Measurements from ENCODE around the gene ANKRD28.
"Not testable (repeated sequence)": the region's sequence is repeated elsewhere in the genome, so short reads cannot be mapped to it uniquely, and the experiment has no call there.

Gene ANKRD28

DNA sequence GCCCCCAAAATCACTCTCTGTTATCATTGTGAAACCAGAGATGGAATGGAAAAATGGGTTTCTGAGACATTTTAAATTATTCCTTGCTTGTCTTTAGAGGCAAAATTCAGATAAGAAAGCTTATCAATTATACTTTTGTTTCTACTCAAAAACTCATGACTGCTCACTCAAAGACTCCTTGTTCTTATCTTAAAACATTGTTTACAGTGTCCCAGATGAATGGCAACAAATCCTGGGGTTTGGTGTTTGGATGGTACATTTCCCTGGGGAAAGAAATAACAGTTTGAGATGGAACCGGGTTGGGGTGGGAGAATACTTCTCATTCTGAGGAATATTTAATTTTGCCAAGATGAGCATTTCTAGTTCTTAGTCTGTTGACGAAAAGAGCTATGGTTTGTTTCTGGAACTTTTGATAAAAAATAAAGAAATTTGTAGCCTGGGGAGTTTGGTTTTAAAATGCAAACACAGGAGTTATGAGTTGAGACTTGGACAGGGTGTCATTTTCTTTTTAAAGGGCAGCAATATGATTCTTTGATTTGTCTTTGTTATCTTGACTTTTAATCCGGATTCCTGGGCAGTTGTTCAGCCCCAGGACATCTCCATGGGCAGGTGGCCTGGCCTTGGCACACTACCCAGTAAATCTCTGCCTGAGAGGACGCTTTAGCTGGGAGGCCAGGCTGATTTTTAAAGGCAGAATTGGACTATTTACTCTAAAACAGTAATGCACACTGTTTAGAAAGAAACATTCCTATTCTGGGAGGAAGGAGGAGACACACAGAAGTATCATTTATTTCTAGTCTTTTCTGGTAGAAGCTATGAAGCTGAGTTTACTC, 163.8 kb downstream of the ANKRD28 start:
- no peak for DNase-seq

DNA sequence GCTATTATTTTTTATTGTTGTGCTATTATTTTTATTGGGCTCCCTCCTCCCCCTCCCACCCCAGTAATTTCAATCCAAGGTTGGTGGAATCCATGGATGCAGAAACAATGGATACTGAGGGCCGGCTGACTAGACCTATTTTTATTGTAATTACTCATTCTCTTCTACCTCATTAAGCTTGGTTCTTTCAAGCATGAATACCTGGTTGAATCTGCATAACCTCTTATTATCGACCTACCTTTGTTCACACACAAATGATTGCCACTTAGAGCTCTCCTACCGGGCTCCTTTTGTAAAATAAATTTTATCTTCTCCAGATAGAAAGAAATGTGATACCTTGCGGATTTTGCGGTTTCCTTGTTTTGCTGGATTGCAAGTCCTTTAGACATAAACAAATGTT, 164.6 kb downstream of the ANKRD28 start:
- DNase-seq = no peak

GRCh38 chr3:15632212-15632580, 165.6 kb downstream of the ANKRD28 start:
- no peak for DNase-seq

GRCh38 chr3:15631426-15632211, 166.2 kb downstream of the ANKRD28 start:
- no peak for DNase-seq

GRCh38 chr3:15630646-15631350, 167.0 kb downstream of the ANKRD28 start:
- DNase-seq = peak in 1 of 5 experiments; percentile 62

DNA sequence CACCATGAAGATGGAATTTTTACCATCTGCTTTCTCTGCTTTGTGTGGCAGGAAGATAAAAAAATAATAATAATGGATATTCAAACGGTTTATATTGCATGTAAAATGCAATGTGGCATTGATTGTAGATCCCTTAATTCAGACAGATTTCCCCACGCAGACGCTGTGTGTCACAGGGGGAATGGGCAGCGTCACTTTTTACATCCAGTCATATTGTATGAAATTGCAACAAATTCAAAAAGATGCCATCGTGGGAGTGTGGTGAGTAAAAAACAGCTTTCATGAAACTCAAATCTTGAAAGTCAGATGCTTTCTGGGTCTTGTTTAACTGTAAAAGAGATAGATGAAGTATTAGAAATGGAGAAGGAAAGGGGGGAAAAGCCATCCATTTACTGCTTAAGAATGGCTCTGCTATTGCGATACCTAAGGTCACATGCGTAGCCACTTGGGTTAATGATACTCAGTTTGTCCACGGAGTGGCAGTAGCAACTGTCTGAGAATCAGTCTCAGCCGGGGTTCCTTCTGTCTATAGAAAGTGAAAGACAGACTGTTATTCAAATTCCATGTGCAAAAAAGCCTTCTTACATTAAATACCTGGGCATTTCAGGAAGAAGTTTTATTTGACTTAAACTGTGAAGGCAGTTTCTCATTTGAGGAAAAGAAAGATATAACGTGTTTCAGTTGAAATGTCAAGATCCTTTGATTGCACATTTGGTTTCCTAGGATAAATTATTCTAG, 167.8 kb downstream of the ANKRD28 start:
- peak in 4 of 5 experiments; percentile 24 to 90 (median 46) for DNase-seq

GRCh38 chr3:15628967-15629366, 168.8 kb downstream of the ANKRD28 start:
- DNase-seq = no peak

DNA sequence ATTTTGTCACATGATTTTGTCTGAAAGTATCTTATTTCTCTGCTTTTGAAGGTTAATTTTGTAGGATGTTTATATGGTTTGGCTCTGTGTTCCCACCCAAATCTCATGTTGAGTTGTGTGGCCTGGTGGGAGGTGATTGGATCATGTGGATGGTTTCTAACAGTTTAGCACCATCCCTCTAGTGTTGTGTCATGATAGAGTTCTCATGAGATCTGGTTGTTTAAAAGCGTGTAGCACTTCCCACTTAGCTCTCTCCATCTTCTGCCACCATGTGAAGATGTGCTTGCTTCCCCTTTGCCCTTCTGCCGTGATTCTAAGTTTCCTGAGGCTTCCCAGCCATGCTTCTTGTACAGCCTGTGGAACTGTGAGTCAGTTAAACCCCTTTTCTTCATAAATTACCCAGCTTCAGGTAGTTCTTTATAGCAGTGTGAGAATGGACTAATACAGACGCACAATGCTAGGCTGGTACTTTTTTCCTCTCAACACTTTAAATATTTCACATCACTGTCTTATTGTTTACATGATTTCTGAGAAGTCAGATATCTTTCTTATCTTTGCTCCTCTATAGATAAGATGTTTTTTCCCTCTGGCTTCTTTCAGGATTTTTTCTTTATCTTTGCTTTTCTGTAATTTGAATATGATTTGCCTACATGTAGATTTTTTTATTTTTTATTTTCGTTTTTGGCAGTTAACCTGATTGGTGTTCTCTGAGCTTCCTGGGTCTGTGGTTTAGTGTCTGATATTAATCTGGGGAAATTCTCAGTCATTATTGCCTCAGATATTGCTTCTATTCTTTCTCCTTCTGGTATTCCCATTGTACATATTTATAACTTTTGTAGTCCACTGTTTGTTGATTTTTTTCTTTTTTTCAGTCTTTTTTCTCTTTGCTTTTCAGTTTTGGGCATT, 174.0 kb downstream of the ANKRD28 start:
- DNase-seq = peak in 2 of 5 experiments; percentile 39 to 68

DNA sequence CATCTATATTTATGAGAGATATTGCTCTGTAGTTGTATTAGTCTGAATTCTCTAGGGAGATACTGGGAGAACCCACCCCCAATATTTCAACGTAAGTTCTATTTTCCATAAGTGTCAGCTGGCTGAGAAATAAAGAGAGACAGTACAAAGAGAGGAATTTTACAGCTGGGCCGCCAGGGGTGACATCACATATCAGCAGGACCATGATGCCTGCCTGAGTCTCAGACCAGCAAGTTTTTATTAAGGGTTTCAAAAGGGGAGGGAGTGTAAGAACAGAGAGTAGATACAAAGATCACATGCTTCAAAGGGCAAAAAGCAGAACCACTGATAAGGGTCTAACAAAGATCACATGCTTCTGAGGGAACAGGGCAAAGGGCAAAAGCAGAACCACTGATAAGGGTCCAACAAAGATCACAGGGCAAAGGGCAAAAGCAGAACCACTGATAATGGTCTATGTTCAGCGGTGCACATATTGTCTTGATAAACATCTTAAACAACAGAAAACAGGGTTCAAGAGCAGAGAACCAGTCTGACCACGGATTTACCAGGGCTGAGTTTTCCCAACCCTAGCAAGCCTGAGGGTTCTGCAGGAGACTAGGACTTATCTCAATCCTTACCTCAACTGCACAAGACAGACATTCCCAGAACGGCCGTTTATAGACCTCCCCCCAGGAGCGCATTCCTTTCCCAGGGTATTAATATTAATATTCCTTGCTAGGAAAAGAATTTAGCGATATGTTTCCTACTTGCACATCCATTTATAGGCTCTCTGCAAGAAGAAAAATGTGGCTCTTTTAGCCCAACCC, 177.9 kb downstream of the ANKRD28 start:
- DNase-seq = not testable (repeated sequence)

Measured in T-helper 2 cell (primary cell).